HepG2 (cell line): Measurements from ENCODE around the gene SAMD8. TPM values are rescaled to one million over a fixed set of nuclear protein-coding genes. Genes with fewer than 3 reads are reported as not detected.

Experiments used
- CTCF ChIP-seq: sonication (generic); formaldehyde crosslinking; IDR thresholded peaks from 2 replicates; pipeline ENCODE4 v1.5.0; 2020; ENCODE audit warnings: mild to moderate bottlenecking, missing genetic modification reagents, moderate library complexity
- IRF2 ChIP-seq: IDR thresholded peaks from 2 replicates; pipeline ENCODE4 v1.6.1; 2018; ENCODE audit warnings: missing genetic modification reagents, missing compliant biosample characterization
- NR3C1 ChIP-seq: sonication (generic); formaldehyde crosslinking; IDR thresholded peaks from 2 replicates; pipeline ENCODE4 v1.4.0; 2020; ENCODE audit warnings: missing genetic modification reagents
- PHB2 ChIP-seq: fragments of 450-650 bp; IDR thresholded peaks from 2 replicates; pipeline ENCODE4 v1.6.1; 2018; ENCODE audit not compliant: partially characterized antibody
- SNAPC5 ChIP-seq: sonication (generic); formaldehyde crosslinking; IDR thresholded peaks from 2 replicates; pipeline ENCODE4 v1.8.1; 2023; ENCODE audit warnings: mild to moderate bottlenecking, missing genetic modification reagents, borderline replicate concordance
- SPEN ChIP-seq: sonication (generic); formaldehyde crosslinking; IDR thresholded peaks from 2 replicates; pipeline ENCODE4 v1.5.1; 2020; ENCODE audit warnings: low read depth, mild to moderate bottlenecking, missing genetic modification reagents
- TRIM24 ChIP-seq: sonication (generic); formaldehyde crosslinking; IDR thresholded peaks from 2 replicates; pipeline ENCODE4 v1.8.0; 2022; ENCODE audit warnings: mild to moderate bottlenecking, missing genetic modification reagents
- ZNF331 ChIP-seq: sonication (generic); formaldehyde crosslinking; IDR thresholded peaks from 2 replicates; pipeline ENCODE4 v1.4.0; 2020; ENCODE audit warnings: missing genetic modification reagents
- ZNF432 ChIP-seq: sonication (generic); formaldehyde crosslinking; IDR thresholded peaks from 2 replicates; pipeline ENCODE4 v1.5.0; 2020; ENCODE audit warnings: missing genetic modification reagents, mild to moderate bottlenecking, borderline replicate concordance
- ZNF691 ChIP-seq: sonication (generic); formaldehyde crosslinking; IDR thresholded peaks from 2 replicates; pipeline ENCODE4 v1.4.0; 2020; ENCODE audit warnings: missing genetic modification reagents, low read depth, mild to moderate bottlenecking, borderline replicate concordance
- ZNF761 ChIP-seq: sonication (generic); formaldehyde crosslinking; conservative IDR thresholded peaks from 2 replicates; pipeline ENCODE4 v1.4.0; 2020; ENCODE audit warnings: mild to moderate bottlenecking, missing genetic modification reagents
- ZNF784 ChIP-seq: sonication (generic); formaldehyde crosslinking; IDR thresholded peaks from 2 replicates; pipeline ENCODE4 v1.5.1; 2020; ENCODE audit warnings: missing genetic modification reagents, mild to moderate bottlenecking, borderline replicate concordance
- ZNF83 ChIP-seq: sonication (generic); formaldehyde crosslinking; IDR thresholded peaks from 2 replicates; pipeline ENCODE4 v1.4.0; 2020; ENCODE audit warnings: missing genetic modification reagents, mild to moderate bottlenecking, borderline replicate concordance
- polyA plus RNA-seq, 8 experiments: library from polyadenylated mRNA; depleted of rRNA in 3 of 8; stranded (reverse) in 7 of 8; unstranded in 1 of 8; fragments of >200 nt; fragmentation: Illumina TruSeq in 4 of 8; extraction: Trizol in 4 of 8; gene quantifications; 2 replicates each; pipeline versions ENCODE4 v1.2.1 to v1.2.3, GENCODE V29; 2011 to 2016; ENCODE audit warnings: low read depth in 4 of 8, missing spikeins in 1 of 8, mixed read lengths in 1 of 8; ENCODE audit not compliant: insufficient read depth in 1 of 8
- total RNA-seq, 5 experiments: library from RNA; depleted of rRNA; stranded (reverse); fragments of >200 nt; fragmentation: Illumina TruSeq; extraction: Trizol; gene quantifications; 2 replicates each; pipeline ENCODE4 v1.2.3, GENCODE V29; 2016; ENCODE audit warnings: low read depth in 1 of 5
- TF ChIP-seq, protein P1 (sequence below): sonication (generic); formaldehyde crosslinking; IDR thresholded peaks from 2 replicates; pipeline ENCODE4 v1.4.0; 2020; ENCODE audit warnings: mild to moderate bottlenecking, missing genetic modification reagents, borderline replicate concordance
- TF ChIP-seq, protein P2 (sequence below): IDR thresholded peaks from 2 replicates; pipeline ENCODE4 v1.6.1; 2016; ENCODE audit warnings: control low read depth
- TF ChIP-seq, protein P3 (sequence below): IDR thresholded peaks from 2 replicates; pipeline ENCODE4 v1.6.1; 2016; ENCODE audit warnings: mild to moderate bottlenecking, missing biosample characterization, missing genetic modification reagents
- TF ChIP-seq, protein P4 (sequence below): IDR thresholded peaks from 2 replicates; pipeline ENCODE4 v1.6.1; 2016; ENCODE audit warnings: missing compliant biosample characterization, missing genetic modification reagents, borderline replicate concordance

SAMD8 gene
- total and polyA plus RNA-seq, 2 of the 13 experiments (the other 11 are each of a cell fraction or from before 2014, with no cell fraction given), result 10.4 to 13.2 TPM

DNA sequence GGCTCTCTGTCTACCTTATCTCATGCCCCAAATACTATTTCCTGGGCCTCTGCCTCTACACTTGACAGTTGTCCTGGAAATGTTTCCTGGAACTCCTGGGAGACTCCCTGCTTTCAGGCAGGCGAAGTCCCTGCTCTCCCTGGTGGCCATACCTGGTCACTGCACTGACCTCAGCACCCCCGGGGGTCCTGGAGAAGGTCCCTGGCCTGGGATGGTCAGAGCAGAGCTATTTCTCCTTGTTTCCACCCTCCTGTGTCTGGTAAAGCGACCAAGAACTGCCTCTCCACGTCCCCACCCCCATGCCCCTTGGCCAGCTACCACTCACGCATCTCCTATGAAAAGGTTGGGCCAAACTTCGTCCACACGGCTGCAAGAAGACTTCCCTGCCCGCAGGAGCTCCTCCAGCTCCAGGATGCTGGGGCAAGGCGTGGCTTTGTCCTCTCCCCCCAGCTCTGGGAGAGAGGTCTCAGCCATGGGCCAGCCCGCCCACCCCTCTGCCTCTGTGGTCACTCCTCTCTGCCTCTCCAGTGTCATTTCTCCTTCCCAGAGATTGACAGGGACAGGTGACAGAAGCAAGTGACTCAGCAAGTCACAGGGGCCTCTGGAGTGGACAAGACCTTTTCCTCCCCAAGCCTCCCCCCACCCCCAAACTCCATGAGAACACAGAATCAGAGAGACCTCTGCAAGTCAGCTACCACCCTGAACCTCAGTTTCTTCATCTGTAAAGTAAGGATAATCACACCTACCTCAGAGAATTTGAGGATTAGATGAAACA, 2.6 kb upstream of the SAMD8 start (continued):
- TF ChIP-seq, protein P1, sequence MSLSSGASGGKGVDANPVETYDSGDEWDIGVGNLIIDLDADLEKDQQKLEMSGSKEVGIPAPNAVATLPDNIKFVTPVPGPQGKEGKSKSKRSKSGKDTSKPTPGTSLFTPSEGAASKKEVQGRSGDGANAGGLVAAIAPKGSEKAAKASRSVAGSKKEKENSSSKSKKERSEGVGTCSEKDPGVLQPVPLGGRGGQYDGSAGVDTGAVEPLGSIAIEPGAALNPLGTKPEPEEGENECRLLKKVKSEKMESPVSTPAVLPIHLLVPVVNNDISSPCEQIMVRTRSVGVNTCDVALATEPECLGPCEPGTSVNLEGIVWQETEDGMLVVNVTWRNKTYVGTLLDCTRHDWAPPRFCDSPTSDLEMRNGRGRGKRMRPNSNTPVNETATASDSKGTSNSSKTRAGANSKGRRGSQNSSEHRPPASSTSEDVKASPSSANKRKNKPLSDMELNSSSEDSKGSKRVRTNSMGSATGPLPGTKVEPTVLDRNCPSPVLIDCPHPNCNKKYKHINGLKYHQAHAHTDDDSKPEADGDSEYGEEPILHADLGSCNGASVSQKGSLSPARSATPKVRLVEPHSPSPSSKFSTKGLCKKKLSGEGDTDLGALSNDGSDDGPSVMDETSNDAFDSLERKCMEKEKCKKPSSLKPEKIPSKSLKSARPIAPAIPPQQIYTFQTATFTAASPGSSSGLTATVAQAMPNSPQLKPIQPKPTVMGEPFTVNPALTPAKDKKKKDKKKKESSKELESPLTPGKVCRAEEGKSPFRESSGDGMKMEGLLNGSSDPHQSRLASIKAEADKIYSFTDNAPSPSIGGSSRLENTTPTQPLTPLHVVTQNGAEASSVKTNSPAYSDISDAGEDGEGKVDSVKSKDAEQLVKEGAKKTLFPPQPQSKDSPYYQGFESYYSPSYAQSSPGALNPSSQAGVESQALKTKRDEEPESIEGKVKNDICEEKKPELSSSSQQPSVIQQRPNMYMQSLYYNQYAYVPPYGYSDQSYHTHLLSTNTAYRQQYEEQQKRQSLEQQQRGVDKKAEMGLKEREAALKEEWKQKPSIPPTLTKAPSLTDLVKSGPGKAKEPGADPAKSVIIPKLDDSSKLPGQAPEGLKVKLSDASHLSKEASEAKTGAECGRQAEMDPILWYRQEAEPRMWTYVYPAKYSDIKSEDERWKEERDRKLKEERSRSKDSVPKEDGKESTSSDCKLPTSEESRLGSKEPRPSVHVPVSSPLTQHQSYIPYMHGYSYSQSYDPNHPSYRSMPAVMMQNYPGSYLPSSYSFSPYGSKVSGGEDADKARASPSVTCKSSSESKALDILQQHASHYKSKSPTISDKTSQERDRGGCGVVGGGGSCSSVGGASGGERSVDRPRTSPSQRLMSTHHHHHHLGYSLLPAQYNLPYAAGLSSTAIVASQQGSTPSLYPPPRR, result no peak
- TF ChIP-seq IRF2 (CRISPR knock-in tag) (0 out of 2 replicates have a peak, but pooled peaks have one; percentile 16), ZNF83 (CRISPR knock-in tag) (no peak), CTCF (CRISPR knock-in tag) (peak; percentile 75), NR3C1 (CRISPR knock-in tag) (no peak), ZNF691 (no peak), TRIM24 (CRISPR knock-in tag) (no peak), SPEN (0 out of 2 replicates have a peak, but pooled peaks have one; percentile 34), ZNF761 (CRISPR knock-in tag) (no peak), ZNF432 (CRISPR knock-in tag) (no peak), ZNF784 (CRISPR knock-in tag) (no peak), ZNF331 (CRISPR knock-in tag) (no peak), SNAPC5 (CRISPR knock-in tag) (no peak), PHB2 (no peak)
- TF ChIP-seq, protein P2, sequence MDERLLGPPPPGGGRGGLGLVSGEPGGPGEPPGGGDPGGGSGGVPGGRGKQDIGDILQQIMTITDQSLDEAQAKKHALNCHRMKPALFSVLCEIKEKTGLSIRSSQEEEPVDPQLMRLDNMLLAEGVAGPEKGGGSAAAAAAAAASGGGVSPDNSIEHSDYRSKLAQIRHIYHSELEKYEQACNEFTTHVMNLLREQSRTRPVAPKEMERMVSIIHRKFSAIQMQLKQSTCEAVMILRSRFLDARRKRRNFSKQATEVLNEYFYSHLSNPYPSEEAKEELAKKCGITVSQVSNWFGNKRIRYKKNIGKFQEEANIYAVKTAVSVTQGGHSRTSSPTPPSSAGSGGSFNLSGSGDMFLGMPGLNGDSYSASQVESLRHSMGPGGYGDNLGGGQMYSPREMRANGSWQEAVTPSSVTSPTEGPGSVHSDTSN, result peak; percentile 44; the same call in 1 of the 2 replicates
- TF ChIP-seq, protein P3, sequence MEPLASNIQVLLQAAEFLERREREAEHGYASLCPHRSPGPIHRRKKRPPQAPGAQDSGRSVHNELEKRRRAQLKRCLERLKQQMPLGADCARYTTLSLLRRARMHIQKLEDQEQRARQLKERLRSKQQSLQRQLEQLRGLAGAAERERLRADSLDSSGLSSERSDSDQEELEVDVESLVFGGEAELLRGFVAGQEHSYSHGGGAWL (CRISPR knock-in tag), result no peak
- TF ChIP-seq, protein P4, sequence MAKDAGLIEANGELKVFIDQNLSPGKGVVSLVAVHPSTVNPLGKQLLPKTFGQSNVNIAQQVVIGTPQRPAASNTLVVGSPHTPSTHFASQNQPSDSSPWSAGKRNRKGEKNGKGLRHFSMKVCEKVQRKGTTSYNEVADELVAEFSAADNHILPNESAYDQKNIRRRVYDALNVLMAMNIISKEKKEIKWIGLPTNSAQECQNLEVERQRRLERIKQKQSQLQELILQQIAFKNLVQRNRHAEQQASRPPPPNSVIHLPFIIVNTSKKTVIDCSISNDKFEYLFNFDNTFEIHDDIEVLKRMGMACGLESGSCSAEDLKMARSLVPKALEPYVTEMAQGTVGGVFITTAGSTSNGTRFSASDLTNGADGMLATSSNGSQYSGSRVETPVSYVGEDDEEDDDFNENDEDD, result no peak
